Neural cell (in vitro differentiated cells): ENCODE data around the gene RAP1A. TPM values are rescaled to one million over a fixed set of nuclear protein-coding genes. Genes with fewer than 3 reads are reported as not detected.

ENCODE experiments used
- H2AFZ ChIP-seq: fragments of 200-600, 300-800 bp; sonication (generic), shearing (Covaris generic); 2 replicates; pipeline ENCODE4 v1.6.0; 2014; ENCODE audit warnings: low read depth, mild to moderate bottlenecking, antibody characterized with exemption, low read length, moderate library complexity
- H3F3A ChIP-seq: fragments of 200-600 bp; shearing (Covaris generic); 2 replicates; pipeline ENCODE4 v1.6.1; 2016; ENCODE audit warnings: mild to moderate bottlenecking, moderate library complexity, mixed read lengths, antibody characterized with exemption, low read length; ENCODE audit not compliant: insufficient read depth, poor library complexity, severe bottlenecking
- H3K27ac ChIP-seq: fragments of 200-600, 300-800 bp; sonication (generic), shearing (Covaris generic); 2 replicates; pipeline ENCODE4 v1.5.1; 2014; ENCODE audit warnings: mild to moderate bottlenecking, low read length, moderate library complexity
- H3K27me3 ChIP-seq: fragments of 300-800, 200-600 bp; sonication (generic), shearing (Covaris generic); 2 replicates; pipeline ENCODE4 v1.6.0; 2014; ENCODE audit warnings: mild to moderate bottlenecking, low read depth, low read length, moderate library complexity; ENCODE audit not compliant: insufficient read depth
- H3K36me3 ChIP-seq: fragments of 300-800, 200-600 bp; sonication (generic), shearing (Covaris generic); 2 replicates; pipeline ENCODE4 v1.5.1; 2014; ENCODE audit warnings: mild to moderate bottlenecking, antibody characterized with exemption, low read length, moderate library complexity; ENCODE audit not compliant: insufficient read depth
- H3K4me2 ChIP-seq: fragments of 300-800, 200-600 bp; sonication (generic), shearing (Covaris generic); 2 replicates; pipeline ENCODE4 v1.6.0; 2014; ENCODE audit warnings: mild to moderate bottlenecking, low read length
- H3K4me3 ChIP-seq: fragments of 300-800, 200-600 bp; sonication (generic), shearing (Covaris generic); 2 replicates; pipeline ENCODE4 v1.5.1; 2014; ENCODE audit warnings: mild to moderate bottlenecking, low read length, moderate library complexity
- H3K79me2 ChIP-seq: fragments of 200-600 bp; shearing (Covaris generic); replicated peaks from 2 replicates; pipeline ENCODE4 v1.6.0; 2014; ENCODE audit warnings: mild to moderate bottlenecking, low read length, moderate library complexity; ENCODE audit not compliant: insufficient read depth
- H3K9ac ChIP-seq: fragments of 300-800, 200-600 bp; sonication (generic), shearing (Covaris generic); 2 replicates; pipeline ENCODE4 v1.6.1; 2016; ENCODE audit warnings: mild to moderate bottlenecking, low read length, mixed read lengths
- H3K9me2 ChIP-seq: fragments of 200-600 bp; shearing (Covaris generic); 2 replicates; pipeline ENCODE4 v1.6.1; 2016; ENCODE audit warnings: mild to moderate bottlenecking, low read length, mixed read lengths; ENCODE audit not compliant: insufficient read depth
- H3K9me3 ChIP-seq: fragments of 200-600, 300-800 bp; sonication (generic), shearing (Covaris generic); 2 replicates; pipeline ENCODE4 v1.6.1; 2016; ENCODE audit warnings: mild to moderate bottlenecking, mixed run types, low read length, moderate library complexity, mixed read lengths
- H4K20me1 ChIP-seq: fragments of 200-600 bp; shearing (Covaris generic); 2 replicates; pipeline ENCODE4 v1.6.1; 2016; ENCODE audit warnings: mild to moderate bottlenecking, mixed run types; ENCODE audit not compliant: insufficient read depth
- CTCF ChIP-seq: fragments of 450-650 bp; IDR thresholded peaks from 2 replicates; pipeline ENCODE4 v1.5.1; 2014; ENCODE audit warnings: antibody characterized with exemption, mild to moderate bottlenecking, moderate library complexity; ENCODE audit not compliant: poor library complexity, severe bottlenecking
- EP300 ChIP-seq: fragments of 450-650 bp; conservative IDR thresholded peaks from 2 replicates; pipeline ENCODE4 v1.6.1; 2014; ENCODE audit warnings: antibody characterized with exemption, mild to moderate bottlenecking, moderate library complexity; ENCODE audit not compliant: poor library complexity, severe bottlenecking
- EZH2 ChIP-seq: fragments of 200-600, 300-800 bp; shearing (Covaris generic), sonication (generic); IDR thresholded peaks from 2 replicates; pipeline ENCODE4 v1.6.1; 2014; ENCODE audit warnings: antibody characterized with exemption, low read length, borderline replicate concordance, mild to moderate bottlenecking; ENCODE audit not compliant: insufficient read depth, poor library complexity, severe bottlenecking
- MXI1 ChIP-seq: fragments of 450-650 bp; conservative IDR thresholded peaks from 2 replicates; pipeline ENCODE4 v1.6.1; 2014; ENCODE audit warnings: antibody characterized with exemption, mild to moderate bottlenecking; ENCODE audit not compliant: poor library complexity, severe bottlenecking
- POLR2AphosphoS5 ChIP-seq: IDR thresholded peaks from 2 replicates; pipeline ENCODE4 v1.6.1; 2012
- RAD21 ChIP-seq: fragments of 450-650 bp; conservative IDR thresholded peaks from 2 replicates; pipeline ENCODE4 v1.6.1; 2014; ENCODE audit warnings: antibody characterized with exemption, mild to moderate bottlenecking, moderate library complexity
- REST ChIP-seq: IDR thresholded peaks from 2 replicates; pipeline ENCODE4 v1.6.1; 2012; ENCODE audit warnings: borderline replicate concordance
- SMC3 ChIP-seq: fragments of 450-650 bp; conservative IDR thresholded peaks from 2 replicates; pipeline ENCODE4 v1.6.1; 2014; ENCODE audit warnings: antibody characterized with exemption, mild to moderate bottlenecking, moderate library complexity; ENCODE audit not compliant: poor library complexity
- TAF1 ChIP-seq: IDR thresholded peaks from 2 replicates; pipeline ENCODE4 v1.6.1; 2012; ENCODE audit warnings: low read depth
- polyA plus RNA-seq: library from polyadenylated mRNA; depleted of rRNA; stranded (reverse); fragments of >200 nt; gene quantifications from 2 replicates; pipeline ENCODE4 v1.2.3, GENCODE V29; 2014

RAP1A gene
- polyA plus RNA-seq, 1 donor from 2014 or later = 28.7 TPM

DNA sequence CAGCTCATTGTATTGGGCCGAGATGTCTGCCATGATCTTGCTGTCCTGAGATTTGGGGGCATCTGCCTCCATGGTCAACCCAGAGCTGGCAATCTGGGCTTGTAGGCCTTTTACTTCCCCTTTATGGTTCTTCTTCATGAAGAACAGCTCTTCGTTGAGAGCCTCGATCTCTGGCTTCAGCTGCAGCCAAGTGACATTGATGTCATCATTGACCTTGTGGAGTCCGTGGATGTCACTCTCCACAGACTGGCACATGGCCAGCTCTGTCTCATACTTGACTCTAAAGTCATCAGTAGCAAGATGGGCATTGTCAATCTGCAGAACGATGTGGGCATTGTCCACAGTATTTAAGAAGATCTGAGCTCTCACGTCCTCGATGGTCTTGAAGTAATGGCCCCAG lies 29.2 kb downstream of the RAP1A start:
- TF ChIP-seq CTCF (no peak), REST (no peak), POLR2AphosphoS5 (no peak), TAF1 (no peak), EZH2 (no peak), RAD21 (no peak), MXI1 (no peak), SMC3 (no peak), EP300 (no peak)
- Histone ChIP-seq H3K79me2 (no peaks in the 10 kb centered on the region), H3K36me3 (no peaks in the 10 kb centered on the region), H3K9me2 (no peaks in the 10 kb centered on the region), H3K4me3 (no peak overlapping the region), H3K9ac (no peak overlapping the region), H3K9me3 (no peaks in the 10 kb centered on the region), H3K27me3 (no peaks in the 10 kb centered on the region), H3K4me2 (no peak overlapping the region), H4K20me1 (no peaks in the 10 kb centered on the region), H3K27ac (no peak overlapping the region), H3F3A (no peaks in the 10 kb centered on the region), H2AFZ (no peak overlapping the region)

- H3K27ac ChIP-seq = no peak overlapping the region
- no peaks in the 10 kb centered on the region for H3K27me3 ChIP-seq
- H3K79me2 ChIP-seq = no peaks in the 10 kb centered on the region
- no peak overlapping the region for H3K9ac ChIP-seq
- TF ChIP-seq REST (no peak), RAD21 (no peak), TAF1 (no peak)
- no peaks in the 10 kb centered on the region for H4K20me1 ChIP-seq
- H3K4me2 ChIP-seq = no peak overlapping the region
- no peak overlapping the region for H2AFZ ChIP-seq
- no peaks in the 10 kb centered on the region for H3F3A ChIP-seq
- H3K36me3 ChIP-seq = no peaks in the 10 kb centered on the region
- H3K9me2 ChIP-seq = no peaks in the 10 kb centered on the region
- H3K4me3 ChIP-seq = no peak overlapping the region
- no peaks in the 10 kb centered on the region for H3K9me3 ChIP-seq
Observed at GRCh38 chr1:111649227-111649626, 29.6 kb downstream of the RAP1A start.
